Measurements from ENCODE around the gene EMP1. TPM values are rescaled to one million over a fixed set of nuclear protein-coding genes. Genes with fewer than 3 reads are reported as not detected.

EMP1 gene
- total RNA-seq, 1 donor from 2014 or later, result 163 TPM

GRCh38 chr12:13251521-13251920, 55.0 kb downstream of the EMP1 start:
- no peak overlapping the region for H3K27ac Mint-ChIP-seq (ENCODE audit: unreplicated experiment)
- TF ChIP-seq, protein P1, sequence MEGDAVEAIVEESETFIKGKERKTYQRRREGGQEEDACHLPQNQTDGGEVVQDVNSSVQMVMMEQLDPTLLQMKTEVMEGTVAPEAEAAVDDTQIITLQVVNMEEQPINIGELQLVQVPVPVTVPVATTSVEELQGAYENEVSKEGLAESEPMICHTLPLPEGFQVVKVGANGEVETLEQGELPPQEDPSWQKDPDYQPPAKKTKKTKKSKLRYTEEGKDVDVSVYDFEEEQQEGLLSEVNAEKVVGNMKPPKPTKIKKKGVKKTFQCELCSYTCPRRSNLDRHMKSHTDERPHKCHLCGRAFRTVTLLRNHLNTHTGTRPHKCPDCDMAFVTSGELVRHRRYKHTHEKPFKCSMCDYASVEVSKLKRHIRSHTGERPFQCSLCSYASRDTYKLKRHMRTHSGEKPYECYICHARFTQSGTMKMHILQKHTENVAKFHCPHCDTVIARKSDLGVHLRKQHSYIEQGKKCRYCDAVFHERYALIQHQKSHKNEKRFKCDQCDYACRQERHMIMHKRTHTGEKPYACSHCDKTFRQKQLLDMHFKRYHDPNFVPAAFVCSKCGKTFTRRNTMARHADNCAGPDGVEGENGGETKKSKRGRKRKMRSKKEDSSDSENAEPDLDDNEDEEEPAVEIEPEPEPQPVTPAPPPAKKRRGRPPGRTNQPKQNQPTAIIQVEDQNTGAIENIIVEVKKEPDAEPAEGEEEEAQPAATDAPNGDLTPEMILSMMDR (IDR thresholded peaks at IDR 0.05), result no peak
- no peaks in the 10 kb centered on the region for H3K9me3 Mint-ChIP-seq (ENCODE audit: unreplicated experiment)
- peaks cover 8% of the 10 kb centered on the region for H3K4me1 Mint-ChIP-seq (ENCODE audit: unreplicated experiment)
- H3K4me3 Mint-ChIP-seq (ENCODE audit: unreplicated experiment), result no peak overlapping the region
- DNase-seq (ENCODE audit: extremely low spot score, unreplicated experiment), result no peak
- peaks cover 24% of the 10 kb centered on the region for H3K27me3 Mint-ChIP-seq (ENCODE audit: unreplicated experiment)
- H3K36me3 Mint-ChIP-seq (ENCODE audit: unreplicated experiment), result no peaks in the 10 kb centered on the region

- TF ChIP-seq, protein P1 (IDR thresholded peaks at IDR 0.05), result no peak
- H3K4me3 Mint-ChIP-seq (ENCODE audit: unreplicated experiment), result no peak overlapping the region
- peaks cover 24% of the 10 kb centered on the region for H3K27me3 Mint-ChIP-seq (ENCODE audit: unreplicated experiment)
- no peak overlapping the region for H3K27ac Mint-ChIP-seq (ENCODE audit: unreplicated experiment)
- H3K9me3 Mint-ChIP-seq (ENCODE audit: unreplicated experiment), result no peaks in the 10 kb centered on the region
- no peak for DNase-seq (ENCODE audit: extremely low spot score, unreplicated experiment)
- H3K4me1 Mint-ChIP-seq (ENCODE audit: unreplicated experiment), result peaks cover 8% of the 10 kb centered on the region
- H3K36me3 Mint-ChIP-seq (ENCODE audit: unreplicated experiment), result no peaks in the 10 kb centered on the region
Observed at GRCh38 chr12:13252024-13252423, 55.5 kb downstream of the EMP1 start.

GRCh38 chr12:13252616-13253015, 56.1 kb downstream of the EMP1 start:
- H3K4me1 Mint-ChIP-seq (ENCODE audit: unreplicated experiment), result peaks cover 8% of the 10 kb centered on the region
- TF ChIP-seq, protein P1 (IDR thresholded peaks at IDR 0.05), result no peak
- no peaks in the 10 kb centered on the region for H3K36me3 Mint-ChIP-seq (ENCODE audit: unreplicated experiment)
- no peak overlapping the region for H3K27ac Mint-ChIP-seq (ENCODE audit: unreplicated experiment)
- peaks cover 23% of the 10 kb centered on the region for H3K27me3 Mint-ChIP-seq (ENCODE audit: unreplicated experiment)
- H3K9me3 Mint-ChIP-seq (ENCODE audit: unreplicated experiment), result no peaks in the 10 kb centered on the region
- no peak for DNase-seq (ENCODE audit: extremely low spot score, unreplicated experiment)
- no peak overlapping the region for H3K4me3 Mint-ChIP-seq (ENCODE audit: unreplicated experiment)

- no peak overlapping the region for H3K27ac Mint-ChIP-seq (ENCODE audit: unreplicated experiment)
- H3K36me3 Mint-ChIP-seq (ENCODE audit: unreplicated experiment), result no peaks in the 10 kb centered on the region
- peaks cover 8% of the 10 kb centered on the region for H3K4me1 Mint-ChIP-seq (ENCODE audit: unreplicated experiment)
- no peak for DNase-seq (ENCODE audit: extremely low spot score, unreplicated experiment)
- H3K9me3 Mint-ChIP-seq (ENCODE audit: unreplicated experiment), result no peaks in the 10 kb centered on the region
- peaks cover 8% of the 10 kb centered on the region for H3K27me3 Mint-ChIP-seq (ENCODE audit: unreplicated experiment)
- H3K4me3 Mint-ChIP-seq (ENCODE audit: unreplicated experiment), result no peak overlapping the region
- TF ChIP-seq, protein P1 (IDR thresholded peaks at IDR 0.05), result no peak
Observed at GRCh38 chr12:13253966-13254760, 57.6 kb downstream of the EMP1 start.

- Mint-ChIP-seq H3K36me3 (ENCODE audit: unreplicated experiment) (no peaks in the 10 kb centered on the region), H3K9me3 (ENCODE audit: unreplicated experiment) (no peaks in the 10 kb centered on the region), H3K4me1 (ENCODE audit: unreplicated experiment) (peaks cover 8% of the 10 kb centered on the region), H3K27ac (ENCODE audit: unreplicated experiment) (peak overlapping the region; percentile 69), H3K4me3 (ENCODE audit: unreplicated experiment) (peak overlapping the region; percentile 79), H3K27me3 (ENCODE audit: unreplicated experiment) (peaks cover 3% of the 10 kb centered on the region)
- DNase-seq (ENCODE audit: extremely low spot score, unreplicated experiment), result peak; percentile 98
- TF ChIP-seq, protein P1 (IDR thresholded peaks at IDR 0.05), result peak; percentile 99
Observed at GRCh38 chr12:13255792-13256691, 59.5 kb downstream of the EMP1 start.

Data from osteocyte (in vitro differentiated cells).